PC-9 (cell line): ENCODE results near the gene SON. TPM values are rescaled to one million over a fixed set of nuclear protein-coding genes. Genes with fewer than 3 reads are reported as not detected.
A peak's percentile ranks its signal among the peaks of the same experiment; 100 is the strongest.

Experiments used
- BruUV-seq: library from RNA; stranded (reverse); fragments of 400-500 nt; replicated peaks from 2 replicates; lab custom pipeline; 2021; lab: Mats Ljungman, UMichigan
- CTCF ChIA-PET: fragments of 300-600 bp; sonication (Branson Sonifier 250); formaldehyde crosslinking; loops from one replicate; lab custom pipeline; 2022; ENCODE audit warnings: antibody characterized with exemption; lab: Charles Lee
- POLR2A ChIA-PET: fragments of 300-600 bp; sonication (Branson Sonifier 250); formaldehyde crosslinking; loops from one replicate; lab custom pipeline; 2022; ENCODE audit warnings: antibody characterized with exemption; ENCODE audit not compliant: unreplicated experiment; lab: Charles Lee
- DNase-seq, 2 experiments: peaks; one replicate each; pipeline versions ENCODE4 v3.0.0 to v3.0.0-alpha.2; 2015 to 2022; ENCODE audit warnings: mixed read lengths in 1 of 2
- H2AFZ ChIP-seq: fragments of 200-600 bp; sonication (generic); 2 replicates; pipeline ENCODE4 v1.8.1; 2017; ENCODE audit warnings: antibody characterized with exemption
- H3F3A ChIP-seq: fragments of 200-600 bp; sonication (generic); 2 replicates; pipeline ENCODE4 v1.8.1; 2017; ENCODE audit warnings: antibody characterized with exemption, mild to moderate bottlenecking, low read depth; ENCODE audit not compliant: insufficient read depth
- H3K27ac ChIP-seq: fragments of 200-600 bp; sonication (generic); 2 replicates; pipeline ENCODE4 v1.6.1; 2016; ENCODE audit warnings: mixed run types
- H3K27me3 ChIP-seq: fragments of 200-600 bp; sonication (generic); 2 replicates; pipeline ENCODE4 v1.6.1; 2016; ENCODE audit warnings: low read depth, mixed run types; ENCODE audit not compliant: insufficient read depth
- H3K36me3 ChIP-seq: fragments of 200-600 bp; sonication (generic); 2 replicates; pipeline ENCODE4 v1.6.1; 2016; ENCODE audit warnings: low read depth, mixed run types
- H3K4me1 ChIP-seq: fragments of 200-600 bp; sonication (generic); replicated peaks from 2 replicates; pipeline ENCODE4 v1.6.1; 2016; ENCODE audit warnings: mixed run types; ENCODE audit not compliant: insufficient read depth
- H3K4me2 ChIP-seq: fragments of 200-600 bp; sonication (generic); 2 replicates; pipeline ENCODE4 v1.6.1; 2017; ENCODE audit warnings: mixed run types
- H3K4me3 ChIP-seq: fragments of 200-600 bp; sonication (generic); 2 replicates; pipeline ENCODE4 v1.6.1; 2016; ENCODE audit warnings: mixed run types
- H3K79me2 ChIP-seq: fragments of 200-600 bp; sonication (generic); 2 replicates; pipeline ENCODE4 v1.6.1; 2017; ENCODE audit warnings: low read depth, mixed run types
- H3K9me2 ChIP-seq: fragments of 200-600 bp; sonication (generic); 2 replicates; pipeline ENCODE4 v1.8.1; 2017; ENCODE audit warnings: mild to moderate bottlenecking; ENCODE audit not compliant: insufficient read depth
- H3K9me3 ChIP-seq: fragments of 200-600 bp; sonication (generic); 2 replicates; pipeline ENCODE4 v1.8.1; 2016; ENCODE audit warnings: low read depth; ENCODE audit not compliant: insufficient read depth
- H4K20me1 ChIP-seq: fragments of 200-600 bp; sonication (generic); 2 replicates; pipeline ENCODE4 v1.8.1; 2017; ENCODE audit not compliant: insufficient read depth
- CTCF ChIP-seq: fragments of 200-600 bp; sonication (generic); conservative IDR thresholded peaks from 2 replicates; pipeline ENCODE4 v1.6.1; 2017; ENCODE audit warnings: mixed run types, antibody characterized with exemption, mild to moderate bottlenecking, moderate library complexity
- EZH2 ChIP-seq: fragments of 200-600 bp; sonication (generic); IDR thresholded peaks from 2 replicates; pipeline ENCODE4 v1.8.0; 2017; ENCODE audit warnings: antibody characterized with exemption, low read depth
- intact Hi-C: fragments of 100-400 bp; cut with micrococcal nuclease; formaldehyde crosslinking; loops from one replicate; pipeline ENCODE4 v1.10.0; 2022; ENCODE audit not compliant: unreplicated experiment
- total RNA-seq: library from RNA; stranded (reverse); gene quantifications from 2 replicates; pipeline ENCODE4 v1.2.3, GENCODE V29; 2021

SON gene
- total RNA-seq, 1 experiment from 2014 or later = 158 TPM

DNA sequence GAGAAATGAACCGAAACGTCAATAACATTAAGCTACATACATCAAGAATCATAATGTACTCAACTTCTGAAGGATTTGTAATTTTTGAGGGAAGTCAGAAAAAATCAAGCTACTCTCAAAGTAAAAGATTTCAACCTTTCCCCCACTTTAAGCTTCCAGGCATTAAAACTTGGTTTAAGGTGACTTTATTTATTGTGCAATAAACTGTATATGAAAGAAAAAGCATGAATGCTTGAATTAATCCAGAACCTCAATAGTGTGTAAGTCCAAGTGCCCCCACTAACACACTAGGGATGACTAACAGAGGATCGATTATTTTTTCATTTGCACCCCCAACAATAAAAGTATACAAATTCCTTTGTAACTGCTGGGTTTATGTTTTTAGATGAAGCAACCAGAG is 11.8 kb upstream of the SON start:
- no peak overlapping the region for H3K4me2 ChIP-seq
- no peak for TF ChIP-seq CTCF
- no peak for TF ChIP-seq EZH2
- intact Hi-C loops = no loop called here
- peaks cover 5% of the 10 kb centered on the region; the same call in 1 of the 2 replicates for H3F3A ChIP-seq
- no peaks in the 10 kb centered on the region for H3K27me3 ChIP-seq
- H3K9me2 ChIP-seq = no peaks in the 10 kb centered on the region
- no peak overlapping the region for H3K4me3 ChIP-seq
- no peaks in the 10 kb centered on the region for H3K9me3 ChIP-seq
- no peak for DNase-seq
- H3K79me2 ChIP-seq = 0 out of 2 replicates have a peak, but pooled peaks cover 2% of the 10 kb centered on the region
- H3K36me3 ChIP-seq = peaks cover 34% of the 10 kb centered on the region; the same call in 1 of the 2 replicates
- H4K20me1 ChIP-seq = peaks cover 8% of the 10 kb centered on the region; the same call in 1 of the 2 replicates
- ChIA-PET POLR2A (interaction anchor here (0.7 kb wide), 1 partner anchor 10 kb away, joined by 8 read pairs; no protein-coding TSS in a partner anchor), CTCF (no interaction called here)
- H3K27ac ChIP-seq = no peak overlapping the region
- no TSS peak for BruUV-seq
- no peaks in the 10 kb centered on the region for H3K4me1 ChIP-seq
- no peak overlapping the region for H2AFZ ChIP-seq

GRCh38 chr21:33537212-33537611 is 5.6 kb upstream of the SON start:
- Histone ChIP-seq H3K27ac (no peak overlapping the region), H3K27me3 (no peaks in the 10 kb centered on the region), H4K20me1 (peaks cover 13% of the 10 kb centered on the region; the same call in 1 of the 2 replicates), H3K36me3 (peaks cover 32% of the 10 kb centered on the region; the same call in 1 of the 2 replicates), H3K79me2 (peaks cover 49% of the 10 kb centered on the region), H3K4me1 (peaks cover 12% of the 10 kb centered on the region), H3K4me3 (no peak overlapping the region), H2AFZ (no peak overlapping the region), H3K4me2 (no peak overlapping the region), H3K9me2 (no peaks in the 10 kb centered on the region), H3F3A (peaks cover 20% of the 10 kb centered on the region), H3K9me3 (no peaks in the 10 kb centered on the region)
- intact Hi-C loops = no loop called here
- TF ChIP-seq EZH2 (no peak), CTCF (no peak)
- DNase-seq = no peak
- CTCF ChIA-PET = no interaction called here
- BruUV-seq = no TSS peak
- POLR2A ChIA-PET = no interaction called here

- H3K27me3 ChIP-seq = no peaks in the 10 kb centered on the region
- no TSS peak for BruUV-seq
- no peak for DNase-seq
- H4K20me1 ChIP-seq = peaks cover 26% of the 10 kb centered on the region
- ChIA-PET CTCF (no interaction called here), POLR2A (no interaction called here)
- no peaks in the 10 kb centered on the region for H3K9me2 ChIP-seq
- intact Hi-C loops = loop anchor here (5.0 kb wide), 1 partner anchor 47 kb away; the partner anchor contains the start of gene DNAJC28
- peak overlapping the region; percentile 82 for H3K4me2 ChIP-seq
- peaks cover 24% of the 10 kb centered on the region; the same call in 1 of the 2 replicates for H3K36me3 ChIP-seq
- no peak overlapping the region for H2AFZ ChIP-seq
- no peak for TF ChIP-seq CTCF
- TF ChIP-seq EZH2 = no peak
- H3K27ac ChIP-seq = no peak overlapping the region
- peaks cover 66% of the 10 kb centered on the region for H3K79me2 ChIP-seq
- H3K4me1 ChIP-seq = peaks cover 17% of the 10 kb centered on the region
- peaks cover 23% of the 10 kb centered on the region for H3F3A ChIP-seq
- no peaks in the 10 kb centered on the region for H3K9me3 ChIP-seq
- H3K4me3 ChIP-seq = no peak overlapping the region
Observed at GRCh38 chr21:33539616-33540015, 3.2 kb upstream of the SON start.
